Left ventricle myocardium inferior (tissue), 1 donor: ENCODE data around the gene GPNMB. TPM values are rescaled to one million over a fixed set of nuclear protein-coding genes. Genes with fewer than 3 reads are reported as not detected.
"Not testable (repeated sequence)": the region's sequence is repeated elsewhere in the genome, so short reads cannot be mapped to it uniquely, and the experiment has no call there.

ENCODE experiments used
- DNase-seq: peaks from one replicate; pipeline ENCODE4 v3.0.0-alpha.2; 2020
- H3K27ac ChIP-seq: fragments of 200-600 bp; replicated peaks from 2 replicates; pipeline ENCODE4 v1.8.0; 2021
- H3K27me3 ChIP-seq: fragments of 200-600 bp; 2 replicates; pipeline ENCODE4 v1.8.0; 2021; ENCODE audit warnings: low read depth
- H3K36me3 ChIP-seq: fragments of 200-600 bp; 2 replicates; pipeline ENCODE4 v1.8.0; 2021
- H3K4me1 ChIP-seq: fragments of 200-600 bp; 2 replicates; pipeline ENCODE4 v1.8.0; 2021
- H3K4me3 ChIP-seq: fragments of 200-600 bp; 2 replicates; pipeline ENCODE4 v1.8.0; 2021; ENCODE audit warnings: mild to moderate bottlenecking, moderate library complexity
- H3K9me3 ChIP-seq: fragments of 200-600 bp; replicated peaks from 2 replicates; pipeline ENCODE4 v1.8.0; 2021
- intact Hi-C: fragments of 100-400 bp; cut with micrococcal nuclease; formaldehyde crosslinking; loops from one replicate; pipeline ENCODE4 v1.11.0; 2022
- total RNA-seq: library from RNA; stranded (reverse); fragmentation: NEBNext Ultra II Directional; extraction: Animal tissue kit (Norgen Biotek cat#: 25700); gene quantifications from one replicate; pipeline ENCODE4 v1.2.1, GENCODE V29; 2021
- TF ChIP-seq, protein P1 (sequence below): fragments of 200-600 bp; IDR thresholded peaks from 2 replicates; pipeline ENCODE4 v1.8.0; 2021; ENCODE audit warnings: antibody characterized with exemption, mild to moderate bottlenecking, borderline replicate concordance
- donor health status: DM: no; HTN: yes; CAD: no; lungs with severe emphysema.

GPNMB gene
- total RNA-seq, 1 donor from 2014 or later, result 288 TPM

DNA sequence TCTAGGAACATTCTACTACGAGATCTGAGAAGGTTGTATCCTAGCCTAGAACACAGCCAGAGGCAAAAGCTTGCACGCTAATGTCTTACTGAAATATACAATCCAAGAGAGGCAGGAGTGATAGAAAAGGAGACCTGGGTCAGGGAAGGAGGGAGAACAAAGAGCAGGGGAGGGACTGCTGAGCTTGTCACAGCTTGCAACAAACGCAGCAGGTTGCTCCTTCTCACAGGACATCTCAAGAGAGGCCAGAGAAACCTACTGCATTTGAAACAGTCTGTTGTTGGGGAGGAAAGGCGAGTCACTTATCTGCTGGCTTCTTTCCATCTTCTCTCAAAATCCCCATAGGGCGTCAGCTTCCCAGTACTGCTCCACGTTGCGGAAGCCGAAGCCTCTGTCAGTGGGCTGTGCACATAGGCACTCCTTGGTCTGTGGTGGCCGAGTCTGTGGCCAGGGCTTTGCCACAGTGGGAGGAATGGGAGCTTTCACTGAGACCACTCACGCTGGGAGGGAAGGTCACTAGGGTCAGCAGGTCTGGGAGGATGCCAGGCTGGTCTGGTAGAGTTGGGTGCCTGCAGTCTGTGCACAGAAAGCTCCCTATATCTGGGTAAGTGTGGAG is 25.8 kb upstream of the GPNMB start:
- TF ChIP-seq, protein P1, sequence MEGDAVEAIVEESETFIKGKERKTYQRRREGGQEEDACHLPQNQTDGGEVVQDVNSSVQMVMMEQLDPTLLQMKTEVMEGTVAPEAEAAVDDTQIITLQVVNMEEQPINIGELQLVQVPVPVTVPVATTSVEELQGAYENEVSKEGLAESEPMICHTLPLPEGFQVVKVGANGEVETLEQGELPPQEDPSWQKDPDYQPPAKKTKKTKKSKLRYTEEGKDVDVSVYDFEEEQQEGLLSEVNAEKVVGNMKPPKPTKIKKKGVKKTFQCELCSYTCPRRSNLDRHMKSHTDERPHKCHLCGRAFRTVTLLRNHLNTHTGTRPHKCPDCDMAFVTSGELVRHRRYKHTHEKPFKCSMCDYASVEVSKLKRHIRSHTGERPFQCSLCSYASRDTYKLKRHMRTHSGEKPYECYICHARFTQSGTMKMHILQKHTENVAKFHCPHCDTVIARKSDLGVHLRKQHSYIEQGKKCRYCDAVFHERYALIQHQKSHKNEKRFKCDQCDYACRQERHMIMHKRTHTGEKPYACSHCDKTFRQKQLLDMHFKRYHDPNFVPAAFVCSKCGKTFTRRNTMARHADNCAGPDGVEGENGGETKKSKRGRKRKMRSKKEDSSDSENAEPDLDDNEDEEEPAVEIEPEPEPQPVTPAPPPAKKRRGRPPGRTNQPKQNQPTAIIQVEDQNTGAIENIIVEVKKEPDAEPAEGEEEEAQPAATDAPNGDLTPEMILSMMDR, result no peak
- H3K27me3 ChIP-seq, result no peaks in the 10 kb centered on the region
- H3K27ac ChIP-seq, result no peak overlapping the region
- no peaks in the 10 kb centered on the region for H3K36me3 ChIP-seq
- no peak overlapping the region for H3K4me3 ChIP-seq
- intact Hi-C loops, result no loop called here
- no peak for DNase-seq
- H3K9me3 ChIP-seq, result no peaks in the 10 kb centered on the region
- H3K4me1 ChIP-seq, result peaks cover 17% of the 10 kb centered on the region

DNA sequence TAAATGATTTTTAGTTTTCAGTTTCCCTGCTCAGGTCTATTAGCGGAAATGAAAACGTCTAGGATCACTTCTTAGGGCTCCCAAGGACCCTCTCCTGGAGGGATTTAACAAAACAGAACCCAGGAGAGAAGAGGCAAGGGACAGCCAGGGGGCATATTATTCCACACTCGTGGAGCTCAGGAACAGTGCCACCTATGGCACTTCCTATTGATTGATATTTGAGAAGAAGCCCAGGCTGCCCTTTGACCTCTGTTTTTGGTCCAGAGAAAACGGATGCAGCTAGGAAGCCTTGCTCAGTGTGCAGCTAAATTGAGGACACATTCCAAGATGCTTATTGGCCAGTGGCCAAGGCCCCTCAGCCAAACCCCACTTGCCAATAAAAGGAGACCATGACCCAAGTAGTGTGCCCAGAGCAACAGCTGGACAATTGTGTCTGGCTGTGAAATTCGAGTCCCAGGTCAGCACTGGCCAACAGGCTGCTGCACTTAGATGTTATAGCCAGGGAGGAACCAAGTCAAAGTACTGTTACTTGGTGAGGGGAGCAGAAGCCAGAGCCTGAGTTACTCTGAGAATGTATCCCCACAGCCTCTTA is 24.0 kb upstream of the GPNMB start:
- intact Hi-C loops, result no loop called here
- H3K36me3 ChIP-seq, result no peaks in the 10 kb centered on the region
- no peak overlapping the region for H3K27ac ChIP-seq
- H3K4me3 ChIP-seq, result no peak overlapping the region
- no peak for DNase-seq
- H3K9me3 ChIP-seq, result no peaks in the 10 kb centered on the region
- H3K4me1 ChIP-seq, result peaks cover 9% of the 10 kb centered on the region
- TF ChIP-seq, protein P1, result no peak
- H3K27me3 ChIP-seq, result no peaks in the 10 kb centered on the region

DNA sequence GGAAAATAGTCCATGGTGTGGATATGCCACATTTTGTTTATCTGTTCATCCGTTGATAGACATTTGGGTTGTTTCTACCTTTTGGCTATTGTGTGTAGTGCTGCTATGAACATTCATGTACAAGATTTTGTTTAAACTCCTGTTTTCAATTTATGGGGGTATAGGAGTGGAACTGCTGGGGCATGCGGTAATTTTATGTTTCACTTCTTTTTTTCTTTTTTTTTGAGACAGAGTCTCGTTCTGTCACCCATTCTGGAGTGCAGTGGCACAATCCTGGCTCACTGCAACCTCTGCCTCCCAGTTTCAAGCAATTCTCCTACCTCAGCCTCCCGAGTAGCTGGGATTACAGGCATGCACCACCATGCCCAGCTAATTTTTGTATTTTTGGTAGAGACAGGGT is 22.2 kb upstream of the GPNMB start:
- intact Hi-C loops, DNase-seq, H3K4me1 ChIP-seq, H3K27ac ChIP-seq, H3K4me3 ChIP-seq, H3K9me3 ChIP-seq, H3K36me3 ChIP-seq, H3K27me3 ChIP-seq: not testable (repeated sequence)

DNA sequence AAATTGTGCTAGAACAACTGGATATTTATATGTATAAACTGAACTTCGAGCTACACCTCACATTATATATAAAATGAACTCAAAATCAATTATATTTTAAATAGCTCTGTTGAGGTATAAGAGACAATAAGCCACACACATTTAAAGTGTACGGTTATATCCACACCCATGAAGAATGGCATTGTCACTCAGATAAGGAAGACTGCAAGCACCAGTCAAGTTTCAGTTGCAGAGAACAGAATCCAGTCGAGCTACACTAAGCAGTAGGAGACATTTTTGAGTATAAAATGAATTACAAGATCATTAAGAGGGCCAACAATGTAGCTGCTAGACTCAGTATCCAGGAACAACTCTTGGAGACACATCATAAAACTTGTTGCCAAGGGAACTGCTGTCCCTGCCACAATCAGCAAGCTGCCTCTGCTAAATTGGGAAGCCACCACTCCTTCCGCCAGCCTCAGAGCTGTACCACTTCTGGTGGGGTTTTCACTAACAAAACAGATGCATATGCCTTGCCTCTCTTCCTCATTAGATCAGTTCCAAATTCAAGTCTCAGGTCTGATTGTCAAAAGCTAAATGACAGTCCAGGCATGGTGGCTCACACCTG is 19.6 kb upstream of the GPNMB start:
- TF ChIP-seq, protein P1, result no peak
- intact Hi-C loops, result no loop called here
- no peak overlapping the region for H3K27ac ChIP-seq

DNA sequence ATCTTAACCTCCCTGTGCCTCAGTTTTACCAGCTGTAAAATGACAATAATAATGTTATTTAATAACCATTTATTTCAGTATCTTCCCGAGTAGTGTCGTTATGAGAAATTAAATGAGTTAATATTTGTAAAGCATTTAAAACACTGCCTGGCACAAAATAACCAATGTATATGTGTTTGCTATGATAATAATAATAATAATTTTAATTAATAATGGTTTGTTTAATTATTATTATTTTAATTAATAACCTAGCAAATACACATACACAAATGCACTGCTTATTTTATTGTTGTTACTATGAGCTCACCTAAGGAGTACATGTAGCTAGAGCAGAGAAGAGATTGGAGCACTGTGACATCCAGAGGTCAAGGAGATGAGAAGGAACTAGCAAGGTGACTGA is 18.2 kb upstream of the GPNMB start:
- H3K27me3 ChIP-seq, result no peaks in the 10 kb centered on the region
- peaks cover 8% of the 10 kb centered on the region for H3K9me3 ChIP-seq
- no peak overlapping the region for H3K4me3 ChIP-seq
- TF ChIP-seq, protein P1, result no peak
- DNase-seq, result no peak
- no peak overlapping the region for H3K27ac ChIP-seq
- H3K4me1 ChIP-seq, result no peaks in the 10 kb centered on the region
- no peaks in the 10 kb centered on the region for H3K36me3 ChIP-seq
- intact Hi-C loops, result no loop called here

More for the DNA sequence above, 19.6 kb upstream of the GPNMB start:
- no peak for DNase-seq
- H3K4me1 ChIP-seq, result no peaks in the 10 kb centered on the region
- no peaks in the 10 kb centered on the region for H3K27me3 ChIP-seq
- H3K36me3 ChIP-seq, result no peaks in the 10 kb centered on the region
- H3K9me3 ChIP-seq, result peaks cover 8% of the 10 kb centered on the region
- no peak overlapping the region for H3K4me3 ChIP-seq

DNA sequence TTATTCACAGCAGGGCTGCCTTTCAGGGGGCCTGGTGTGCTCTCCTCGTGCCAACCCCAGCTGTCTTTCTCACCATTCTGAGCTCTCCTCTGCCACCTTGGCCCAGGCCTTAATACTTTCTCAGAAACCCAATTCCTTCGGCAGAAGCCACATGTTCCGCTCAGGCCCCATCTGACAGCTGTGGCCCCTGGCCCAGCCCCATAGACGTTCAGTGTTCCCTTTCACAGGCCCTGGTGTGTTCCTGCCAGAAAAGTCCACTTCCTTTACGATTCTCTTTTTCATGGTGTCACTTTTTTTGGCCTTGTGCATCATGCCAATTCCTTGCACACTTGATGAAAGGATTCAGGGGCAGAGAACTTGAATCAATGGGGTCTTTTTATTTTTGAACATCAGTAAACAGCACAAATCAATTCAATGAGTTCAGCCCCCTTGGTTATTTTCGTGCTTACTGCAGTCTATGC is 15.9 kb upstream of the GPNMB start:
- no peak for DNase-seq
- H3K27me3 ChIP-seq, result no peaks in the 10 kb centered on the region
- TF ChIP-seq, protein P1, result no peak
- intact Hi-C loops, result no loop called here
- H3K9me3 ChIP-seq, result peaks cover 8% of the 10 kb centered on the region
- no peaks in the 10 kb centered on the region for H3K4me1 ChIP-seq
- no peak overlapping the region for H3K27ac ChIP-seq
- no peaks in the 10 kb centered on the region for H3K36me3 ChIP-seq
- H3K4me3 ChIP-seq, result no peak overlapping the region
